Mammary epithelial cell (primary cell): ENCODE data around the gene CLASP1.

Experiments
- EZH2 ChIP-seq: IDR thresholded peaks from 2 replicates; pipeline ENCODE4 v1.6.1; 2012; ENCODE audit warnings: low read length, inconsistent platforms, borderline replicate concordance
- TF ChIP-seq, protein P1 (sequence below), 2 donors: IDR thresholded peaks in 1 of 2; conservative IDR thresholded peaks in 1 of 2; 2 replicates each; pipeline ENCODE4 v1.5.1; 2011 to 2012; ENCODE audit warnings: inconsistent platforms in 2 of 2, low read length in 2 of 2, mild to moderate bottlenecking in 2 of 2, control low read depth in 1 of 2, low read depth in 1 of 2; ENCODE audit not compliant: insufficient read depth in 1 of 2; ENCODE audit errors: extremely low read depth in 1 of 2

DNA sequence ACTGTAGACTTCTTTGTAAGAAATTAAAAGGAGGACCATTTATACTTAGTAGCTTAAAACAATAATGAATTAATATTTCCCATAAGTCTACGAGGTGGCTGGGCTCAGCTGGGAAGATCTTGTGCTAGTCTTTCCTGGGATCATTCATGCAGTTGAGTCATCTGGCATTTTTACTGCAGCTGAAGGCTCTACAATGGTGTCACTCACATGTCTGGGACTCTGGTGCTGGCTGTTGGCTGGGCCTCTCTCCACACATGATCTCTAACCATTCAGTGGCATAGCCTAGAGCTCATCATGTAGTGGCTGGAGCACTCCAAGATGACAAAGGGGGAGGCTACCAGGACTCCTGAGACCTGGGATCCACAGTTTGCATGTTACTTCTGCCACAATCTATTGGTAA lies 35.5 kb downstream of the CLASP1 start:
- TF ChIP-seq, protein P1, sequence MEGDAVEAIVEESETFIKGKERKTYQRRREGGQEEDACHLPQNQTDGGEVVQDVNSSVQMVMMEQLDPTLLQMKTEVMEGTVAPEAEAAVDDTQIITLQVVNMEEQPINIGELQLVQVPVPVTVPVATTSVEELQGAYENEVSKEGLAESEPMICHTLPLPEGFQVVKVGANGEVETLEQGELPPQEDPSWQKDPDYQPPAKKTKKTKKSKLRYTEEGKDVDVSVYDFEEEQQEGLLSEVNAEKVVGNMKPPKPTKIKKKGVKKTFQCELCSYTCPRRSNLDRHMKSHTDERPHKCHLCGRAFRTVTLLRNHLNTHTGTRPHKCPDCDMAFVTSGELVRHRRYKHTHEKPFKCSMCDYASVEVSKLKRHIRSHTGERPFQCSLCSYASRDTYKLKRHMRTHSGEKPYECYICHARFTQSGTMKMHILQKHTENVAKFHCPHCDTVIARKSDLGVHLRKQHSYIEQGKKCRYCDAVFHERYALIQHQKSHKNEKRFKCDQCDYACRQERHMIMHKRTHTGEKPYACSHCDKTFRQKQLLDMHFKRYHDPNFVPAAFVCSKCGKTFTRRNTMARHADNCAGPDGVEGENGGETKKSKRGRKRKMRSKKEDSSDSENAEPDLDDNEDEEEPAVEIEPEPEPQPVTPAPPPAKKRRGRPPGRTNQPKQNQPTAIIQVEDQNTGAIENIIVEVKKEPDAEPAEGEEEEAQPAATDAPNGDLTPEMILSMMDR (conservative IDR thresholded peaks at IDR 0.05 in 1 of 2, IDR thresholded peaks at IDR 0.05 in 1 of 2; ENCODE audit: extremely low read depth in 1 of 2, insufficient read depth in 1 of 2, low read depth in 1 of 2, low read length in 2 of 2), result no peak
- TF ChIP-seq EZH2, result no peak
